Osteoblast (primary cell): ENCODE results near the gene TMEM132C. TPM values are rescaled to one million over a fixed set of nuclear protein-coding genes. Genes with fewer than 3 reads are reported as not detected.

ENCODE experiments used
- DNase-seq: peaks from one replicate; pipeline ENCODE4 v3.0.0; 2011; ENCODE audit warnings: low spot score, mixed read lengths; ENCODE audit not compliant: insufficient read length; ENCODE audit errors: missing footprints
- H2AFZ ChIP-seq: 2 replicates; pipeline ENCODE4 v1.6.0; 2011; ENCODE audit warnings: mild to moderate bottlenecking, low read length
- H3K27ac ChIP-seq: 2 replicates; pipeline ENCODE4 v1.5.1; 2011; ENCODE audit warnings: mild to moderate bottlenecking, low read depth, low read length, moderate library complexity
- H3K27me3 ChIP-seq: 2 replicates; pipeline ENCODE4 v1.6.0; 2012; ENCODE audit warnings: mild to moderate bottlenecking, control low read depth, inconsistent platforms, low read length, moderate library complexity; ENCODE audit not compliant: insufficient read depth
- H3K36me3 ChIP-seq: 2 replicates; pipeline ENCODE4 v1.5.1; 2011; ENCODE audit warnings: mild to moderate bottlenecking, low read length, control low read depth, moderate library complexity; ENCODE audit not compliant: insufficient read depth
- H3K4me1 ChIP-seq: 2 replicates; pipeline ENCODE4 v1.5.1; 2011; ENCODE audit warnings: mild to moderate bottlenecking, low read length, control low read depth, moderate library complexity; ENCODE audit not compliant: insufficient read depth
- H3K4me2 ChIP-seq: 2 replicates; pipeline ENCODE4 v1.6.0; 2011; ENCODE audit warnings: mild to moderate bottlenecking, low read length; ENCODE audit not compliant: insufficient read depth
- H3K4me3 ChIP-seq: fragments of 200-600 bp; sonication (generic); 3 replicates; pipeline ENCODE4 v1.5.1; 2012; ENCODE audit warnings: mild to moderate bottlenecking, low read length, inconsistent platforms; ENCODE audit not compliant: insufficient read depth
- H3K79me2 ChIP-seq: 2 replicates; pipeline ENCODE4 v1.6.0; 2012; ENCODE audit warnings: mild to moderate bottlenecking, low read length, control low read depth, inconsistent platforms; ENCODE audit not compliant: insufficient read depth
- H3K9me3 ChIP-seq: 2 replicates; pipeline ENCODE4 v1.5.1; 2011; ENCODE audit warnings: low read depth, low read length, control low read depth
- H4K20me1 ChIP-seq: 2 replicates; pipeline ENCODE4 v1.6.0; 2012; ENCODE audit warnings: mild to moderate bottlenecking, low read length, control low read depth; ENCODE audit not compliant: insufficient read depth
- CTCF ChIP-seq: IDR thresholded peaks from 2 replicates; pipeline ENCODE4 v1.5.1; 2011; ENCODE audit warnings: mild to moderate bottlenecking, low read depth, low read length, moderate library complexity; ENCODE audit errors: extremely low read depth
- total RNA-seq: library from RNA; depleted of rRNA; stranded (reverse); fragments of >200 nt; gene quantifications from 2 replicates; pipeline ENCODE4 v1.2.3, GENCODE V29; 2012

Gene TMEM132C
- total RNA-seq, 1 donor, result not detected

GRCh38 chr12:128424931-128425431, 158.0 kb downstream of the TMEM132C start:
- Histone ChIP-seq H3K4me3 (no peak overlapping the region), H3K9me3 (peaks cover 3% of the 10 kb centered on the region), H3K36me3 (no peaks in the 10 kb centered on the region), H3K27ac (no peak overlapping the region), H3K4me2 (no peak overlapping the region), H3K79me2 (no peaks in the 10 kb centered on the region), H3K27me3 (no peaks in the 10 kb centered on the region), H4K20me1 (no peaks in the 10 kb centered on the region), H2AFZ (no peak overlapping the region), H3K4me1 (no peaks in the 10 kb centered on the region)
- TF ChIP-seq CTCF, result no peak
- no peak for DNase-seq

- no peaks in the 10 kb centered on the region for H3K27me3 ChIP-seq
- no peaks in the 10 kb centered on the region for H3K4me1 ChIP-seq
- no peaks in the 10 kb centered on the region for H4K20me1 ChIP-seq
- H3K36me3 ChIP-seq, result no peaks in the 10 kb centered on the region
- no peaks in the 10 kb centered on the region for H3K79me2 ChIP-seq
- no peak overlapping the region for H2AFZ ChIP-seq
- no peak overlapping the region for H3K4me2 ChIP-seq
- no peak for DNase-seq
- H3K9me3 ChIP-seq, result peaks cover 3% of the 10 kb centered on the region
- no peak overlapping the region for H3K27ac ChIP-seq
- TF ChIP-seq CTCF, result no peak
- H3K4me3 ChIP-seq, result no peak overlapping the region
Observed at GRCh38 chr12:128425666-128426331, 158.8 kb downstream of the TMEM132C start.

GRCh38 chr12:128426511-128426910, 159.5 kb downstream of the TMEM132C start:
- no peak for TF ChIP-seq CTCF
- no peaks in the 10 kb centered on the region for H3K36me3 ChIP-seq
- no peak overlapping the region for H2AFZ ChIP-seq
- H3K4me1 ChIP-seq, result no peaks in the 10 kb centered on the region
- no peaks in the 10 kb centered on the region for H3K27me3 ChIP-seq
- no peak overlapping the region for H3K4me3 ChIP-seq
- DNase-seq, result no peak
- H3K9me3 ChIP-seq, result peaks cover 3% of the 10 kb centered on the region
- no peaks in the 10 kb centered on the region for H4K20me1 ChIP-seq
- no peaks in the 10 kb centered on the region for H3K79me2 ChIP-seq
- H3K4me2 ChIP-seq, result no peak overlapping the region
- no peak overlapping the region for H3K27ac ChIP-seq

GRCh38 chr12:128439796-128440195, 172.8 kb downstream of the TMEM132C start:
- Histone ChIP-seq H3K36me3 (no peaks in the 10 kb centered on the region), H3K27me3 (no peaks in the 10 kb centered on the region), H3K4me2 (no peak overlapping the region), H2AFZ (no peak overlapping the region), H4K20me1 (no peaks in the 10 kb centered on the region), H3K79me2 (no peaks in the 10 kb centered on the region), H3K4me1 (no peaks in the 10 kb centered on the region), H3K27ac (no peak overlapping the region), H3K9me3 (peaks cover 4% of the 10 kb centered on the region), H3K4me3 (no peak overlapping the region)
- no peak for TF ChIP-seq CTCF
- no peak for DNase-seq
